GM19238 (cell line): ENCODE data around the gene KDM8.
"Not testable (repeated sequence)": the region's sequence is repeated elsewhere in the genome, so short reads cannot be mapped to it uniquely, and the experiment has no call there.

Source experiments
- DNase-seq: peaks from one replicate; pipeline ENCODE4 v3.0.0; 2011; ENCODE audit warnings: low spot score; ENCODE audit not compliant: insufficient read length

The KDM8 gene

GRCh38 chr16:27190316-27190871 is 12.9 kb upstream of the KDM8 start:
- no peak for DNase-seq

- DNase-seq: no peak
Observed at GRCh38 chr16:27191352-27191924, 11.9 kb upstream of the KDM8 start.

- no peak for DNase-seq
Observed at GRCh38 chr16:27193300-27193990, 9.9 kb upstream of the KDM8 start.

GRCh38 chr16:27195076-27195741 is 8.1 kb upstream of the KDM8 start:
- no peak for DNase-seq

- no peak for DNase-seq
Observed at GRCh38 chr16:27195941-27196595, 7.3 kb upstream of the KDM8 start.

- DNase-seq: no peak
Observed at GRCh38 chr16:27197004-27197403, 6.3 kb upstream of the KDM8 start.

GRCh38 chr16:27198451-27199234 is 4.7 kb upstream of the KDM8 start:
- no peak for DNase-seq

GRCh38 chr16:27199235-27199586 is 4.1 kb upstream of the KDM8 start:
- DNase-seq: no peak

GRCh38 chr16:27199736-27200135 is 3.6 kb upstream of the KDM8 start:
- peak; percentile 74 for DNase-seq

- DNase-seq: not testable (repeated sequence)
Observed at GRCh38 chr16:27200914-27201313, 2.4 kb upstream of the KDM8 start.

GRCh38 chr16:27202923-27203506 is 311 bp upstream of the KDM8 start:
- peak; percentile 63 for DNase-seq

GRCh38 chr16:27204312-27204915 is 1.1 kb downstream of the KDM8 start:
- DNase-seq: no peak

- DNase-seq: no peak
Observed at GRCh38 chr16:27205423-27206065, 2.2 kb downstream of the KDM8 start.

- DNase-seq: not testable (repeated sequence)
Observed at GRCh38 chr16:27207121-27207520, 3.8 kb downstream of the KDM8 start.

GRCh38 chr16:27208081-27208680 is 4.9 kb downstream of the KDM8 start:
- no peak for DNase-seq

- DNase-seq: no peak
Observed at GRCh38 chr16:27208796-27209195, 5.5 kb downstream of the KDM8 start.

GRCh38 chr16:27209591-27209990 is 6.3 kb downstream of the KDM8 start:
- DNase-seq: no peak

- no peak for DNase-seq
Observed at GRCh38 chr16:27210174-27210573, 6.8 kb downstream of the KDM8 start.

- no peak for DNase-seq
Observed at GRCh38 chr16:27211026-27211425, 7.7 kb downstream of the KDM8 start.
